Esophagus (tissue), 2 donors: Measurements from ENCODE around the gene CLDN24. TPM values are rescaled to one million over a fixed set of nuclear protein-coding genes. Genes with fewer than 3 reads are reported as not detected.

ENCODE experiments used
- H3K27ac ChIP-seq, 2 donors: one replicate each; pipeline ENCODE4 v1.5.1; 2013; ENCODE audit warnings: low read depth in 2 of 2, mild to moderate bottlenecking in 2 of 2, inconsistent platforms in 1 of 2, low read length in 1 of 2, moderate library complexity in 1 of 2
- H3K27me3 ChIP-seq, 2 donors: one replicate each; pipeline ENCODE4 v1.6.1; 2013; ENCODE audit warnings: low read length in 2 of 2, control low read depth in 1 of 2, mild to moderate bottlenecking in 1 of 2; ENCODE audit not compliant: insufficient read depth in 2 of 2, control insufficient read depth in 1 of 2
- H3K36me3 ChIP-seq, 2 donors: one replicate each; pipeline ENCODE4 v1.6.1; 2013; ENCODE audit warnings: low read length in 1 of 2; ENCODE audit not compliant: control insufficient read depth in 2 of 2, insufficient read depth in 2 of 2
- H3K4me1 ChIP-seq, 2 donors: one replicate each; pipeline ENCODE4 v1.6.1; 2013; ENCODE audit warnings: low read length in 1 of 2; ENCODE audit not compliant: control insufficient read depth in 2 of 2, insufficient read depth in 2 of 2
- H3K4me3 ChIP-seq, 2 donors: one replicate each; pipeline ENCODE4 v1.5.1; 2013; ENCODE audit warnings: low read length in 2 of 2, mild to moderate bottlenecking in 2 of 2, low read depth in 1 of 2, moderate library complexity in 1 of 2
- H3K9me3 ChIP-seq, 2 donors: one replicate each; pipeline ENCODE4 v1.6.1; 2013; ENCODE audit warnings: mild to moderate bottlenecking in 2 of 2, low read depth in 1 of 2, low read length in 1 of 2, moderate library complexity in 1 of 2; ENCODE audit not compliant: control insufficient read depth in 2 of 2, insufficient read depth in 1 of 2
- whole genome bisulfite sequencing, 2 donors: extraction: QIAGEN DNeasy Blood & Tissue Kit; methylation state at CpG; one replicate each; pipeline ENCODE4 v1.1.7; 2013; 5-methylcytosine and 5-hydroxymethylcytosine counted together
- polyA plus RNA-seq, 2 donors: library from polyadenylated mRNA; stranded (reverse); fragments of 200-250 nt; gene quantifications; one replicate each; pipeline ENCODE4 v1.2.3, GENCODE V29; 2013
- donor health status: healthy with polysubstance abuse.
- donor health status: Bipolar disorder and iron deficiency.

CLDN24 gene
- polyA plus RNA-seq, 2 donors = not detected

DNA sequence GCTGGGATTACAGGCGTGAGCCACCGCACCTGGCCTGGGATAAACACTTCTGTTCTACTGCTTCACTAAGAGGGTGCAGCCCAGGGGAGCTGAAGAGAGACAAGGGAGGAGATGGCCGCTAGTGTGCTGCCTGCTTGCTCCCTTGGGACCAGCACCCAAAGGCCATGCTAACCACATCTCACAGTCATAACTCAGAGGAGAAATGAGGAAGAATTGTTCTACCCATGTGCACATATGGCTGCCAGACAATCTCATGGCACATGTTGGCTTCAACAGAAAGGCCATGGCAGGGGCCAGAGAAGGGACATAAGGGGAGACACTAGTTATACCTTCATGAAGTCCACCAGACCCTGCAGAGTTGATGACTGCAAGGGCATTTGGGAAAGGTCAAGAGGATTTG, 24.6 kb downstream of the CLDN24 start:
- no peak overlapping the region for H3K4me3 ChIP-seq
- H3K27me3 ChIP-seq = no peaks in the 10 kb centered on the region
- no peaks in the 10 kb centered on the region for H3K9me3 ChIP-seq
- WGBS, 2 donors = 91 to 97% methylated on average over 3 of the region's 3 CpGs
- no peaks in the 10 kb centered on the region for H3K4me1 ChIP-seq
- peaks cover 0 to 2% of the 10 kb centered on the region in 2 donors for H3K36me3 ChIP-seq
- no peak overlapping the region for H3K27ac ChIP-seq

DNA sequence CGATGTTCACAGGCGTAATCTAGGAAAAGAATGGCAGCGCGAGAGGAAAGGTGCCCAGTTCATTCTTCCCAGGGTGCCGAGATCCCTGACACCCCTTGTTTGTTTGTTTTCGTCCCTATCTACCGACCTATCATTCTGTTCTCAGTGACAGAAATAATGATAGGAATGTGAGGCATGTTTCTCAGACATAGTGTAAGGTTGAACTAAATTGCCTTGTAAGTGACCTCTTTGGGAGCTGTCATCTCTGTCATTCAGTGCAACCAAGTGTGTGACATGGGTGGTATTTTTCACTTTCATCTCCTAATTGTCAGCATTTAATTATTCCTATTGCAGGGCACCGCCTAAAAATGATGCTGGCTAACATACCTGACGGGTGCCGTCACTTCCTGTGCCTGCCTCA, 26.5 kb downstream of the CLDN24 start:
- Histone ChIP-seq H3K27ac (no peak overlapping the region), H3K36me3 (peaks cover 0 to 2% of the 10 kb centered on the region in 2 donors), H3K4me1 (no peaks in the 10 kb centered on the region), H3K27me3 (no peaks in the 10 kb centered on the region), H3K9me3 (no peaks in the 10 kb centered on the region), H3K4me3 (no peak overlapping the region)
- 88 to 93% methylated on average over 10 of the region's 10 CpGs for WGBS, 2 donors

DNA sequence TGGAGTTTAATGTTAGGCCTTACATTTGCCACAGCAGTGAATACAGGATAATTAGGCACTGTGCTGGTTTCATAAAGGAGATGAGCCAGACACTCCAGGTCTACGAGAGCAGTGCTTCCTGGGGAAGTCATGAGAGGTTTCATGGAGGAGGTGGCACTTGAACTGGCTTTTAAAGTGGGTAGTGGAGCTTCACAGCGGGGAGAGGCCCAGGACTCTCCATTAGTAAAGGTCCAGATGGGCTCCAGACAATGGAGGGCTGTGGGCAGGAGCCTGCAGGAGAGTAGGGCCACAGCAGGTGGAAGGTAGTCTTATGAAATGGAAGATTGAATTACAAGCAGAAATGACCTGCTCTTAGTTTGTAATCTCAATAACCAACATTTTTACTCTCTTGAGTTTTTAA, 31.2 kb downstream of the CLDN24 start:
- H3K9me3 ChIP-seq = no peaks in the 10 kb centered on the region
- 91 to 94% methylated on average over 2 of the region's 2 CpGs for WGBS, 2 donors
- peaks cover 3 to 10% of the 10 kb centered on the region in 2 donors for H3K36me3 ChIP-seq
- H3K4me3 ChIP-seq = no peak overlapping the region
- H3K4me1 ChIP-seq = no peaks in the 10 kb centered on the region
- no peaks in the 10 kb centered on the region for H3K27me3 ChIP-seq
- no peak overlapping the region for H3K27ac ChIP-seq

DNA sequence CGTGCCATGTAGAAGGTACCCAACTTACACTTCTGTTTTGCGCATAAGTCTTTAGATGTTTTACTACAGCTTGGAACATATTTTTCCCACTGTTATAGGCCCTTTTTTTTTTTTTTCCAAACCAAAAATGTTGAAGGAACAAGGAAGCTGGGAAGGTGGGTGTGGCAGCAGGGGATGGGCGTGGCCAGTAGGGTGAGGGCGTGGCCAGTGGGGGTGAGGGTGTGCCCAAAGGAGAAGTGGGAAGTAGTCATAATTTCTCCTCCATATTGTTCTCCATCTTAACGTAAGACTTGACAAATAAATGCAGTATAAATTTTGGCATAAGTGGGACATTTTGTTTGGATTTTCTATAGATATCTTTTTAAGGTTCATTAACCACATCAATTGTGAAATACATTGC, 32.5 kb downstream of the CLDN24 start:
- Histone ChIP-seq H3K27me3 (no peaks in the 10 kb centered on the region), H3K9me3 (no peaks in the 10 kb centered on the region), H3K27ac (no peak overlapping the region), H3K36me3 (peaks cover 3 to 13% of the 10 kb centered on the region in 2 donors), H3K4me1 (no peaks in the 10 kb centered on the region), H3K4me3 (no peak overlapping the region)
- 88 to 90% methylated on average over 5 of the region's 5 CpGs for whole genome bisulfite sequencing, 2 donors

DNA sequence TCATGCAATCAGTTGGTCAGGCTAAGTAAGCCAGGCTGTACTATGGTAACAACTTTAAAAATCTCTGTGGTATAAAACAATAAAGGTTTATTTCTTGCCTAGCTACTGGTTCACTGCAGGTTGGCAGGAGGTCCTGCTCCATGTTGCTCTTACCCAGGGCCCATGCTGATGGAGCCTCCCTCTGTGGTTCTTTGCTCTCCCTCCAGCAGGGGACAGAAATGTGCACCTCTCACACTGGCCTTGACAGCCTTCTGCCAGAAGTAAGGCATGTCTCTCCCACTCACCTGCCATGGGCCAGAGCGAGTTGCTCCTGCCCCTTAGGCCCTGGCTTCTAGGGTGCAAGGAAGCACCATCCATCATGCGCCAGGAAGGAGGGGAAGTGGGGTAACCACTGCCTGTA, 33.3 kb downstream of the CLDN24 start:
- H3K36me3 ChIP-seq = peaks cover 7 to 13% of the 10 kb centered on the region in 2 donors
- WGBS, 2 donors = 94 to 95% methylated on average over 2 of the region's 2 CpGs

DNA sequence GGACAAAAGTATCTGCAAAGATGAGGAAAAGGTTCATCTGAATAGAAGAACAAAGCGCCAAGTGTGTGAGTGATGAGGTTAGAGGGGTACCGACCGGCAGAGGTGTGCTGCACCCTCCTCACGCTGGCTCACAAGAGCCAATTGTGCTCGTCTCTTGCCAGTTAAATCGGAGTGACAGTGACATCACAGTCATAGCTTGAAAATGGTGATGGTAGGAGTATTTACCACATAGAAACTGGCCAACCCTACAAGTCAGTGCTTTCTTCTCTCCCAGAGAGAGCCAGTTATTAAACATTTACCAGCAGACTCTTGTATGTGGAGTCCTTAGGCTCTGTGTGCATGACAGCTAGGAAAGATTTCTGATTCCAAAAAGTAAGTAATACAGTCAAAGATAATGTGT, 34.5 kb downstream of the CLDN24 start:
- Histone ChIP-seq H3K27me3 (no peaks in the 10 kb centered on the region), H3K27ac (no peak overlapping the region), H3K9me3 (no peaks in the 10 kb centered on the region), H3K4me3 (no peak overlapping the region), H3K4me1 (no peaks in the 10 kb centered on the region), H3K36me3 (peaks cover 7 to 15% of the 10 kb centered on the region in 2 donors)
- WGBS, 2 donors = 82 to 94% methylated on average over 6 of the region's 6 CpGs

More for the DNA sequence above, 33.3 kb downstream of the CLDN24 start:
- no peak overlapping the region for H3K4me3 ChIP-seq
- no peaks in the 10 kb centered on the region for H3K4me1 ChIP-seq
- no peaks in the 10 kb centered on the region for H3K27me3 ChIP-seq
- H3K9me3 ChIP-seq = no peaks in the 10 kb centered on the region
- H3K27ac ChIP-seq = no peak overlapping the region

DNA sequence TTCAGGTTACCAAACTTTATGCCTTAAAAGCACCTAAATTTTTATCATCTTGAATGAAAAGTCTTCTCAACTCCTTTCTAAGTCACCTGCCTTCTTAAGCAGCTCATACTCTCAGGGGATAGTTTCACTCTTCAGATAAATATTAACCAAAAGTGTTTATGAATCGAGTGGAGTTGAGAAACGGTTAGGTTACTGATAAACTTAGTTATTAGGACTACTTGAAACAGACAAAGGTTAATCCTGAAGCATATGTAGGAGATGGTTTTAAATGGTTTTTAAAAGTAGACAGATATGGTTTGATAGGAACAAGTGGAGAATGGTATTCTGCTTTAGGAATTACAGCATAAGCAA, 34.9 kb downstream of the CLDN24 start:
- WGBS, 2 donors = 57 to 87% methylated on average over 2 of the region's 2 CpGs
- no peaks in the 10 kb centered on the region for H3K27me3 ChIP-seq
- no peak overlapping the region for H3K27ac ChIP-seq
- peaks cover 7 to 15% of the 10 kb centered on the region in 2 donors for H3K36me3 ChIP-seq
- no peaks in the 10 kb centered on the region for H3K4me1 ChIP-seq
- H3K4me3 ChIP-seq = no peak overlapping the region
- H3K9me3 ChIP-seq = no peaks in the 10 kb centered on the region

DNA sequence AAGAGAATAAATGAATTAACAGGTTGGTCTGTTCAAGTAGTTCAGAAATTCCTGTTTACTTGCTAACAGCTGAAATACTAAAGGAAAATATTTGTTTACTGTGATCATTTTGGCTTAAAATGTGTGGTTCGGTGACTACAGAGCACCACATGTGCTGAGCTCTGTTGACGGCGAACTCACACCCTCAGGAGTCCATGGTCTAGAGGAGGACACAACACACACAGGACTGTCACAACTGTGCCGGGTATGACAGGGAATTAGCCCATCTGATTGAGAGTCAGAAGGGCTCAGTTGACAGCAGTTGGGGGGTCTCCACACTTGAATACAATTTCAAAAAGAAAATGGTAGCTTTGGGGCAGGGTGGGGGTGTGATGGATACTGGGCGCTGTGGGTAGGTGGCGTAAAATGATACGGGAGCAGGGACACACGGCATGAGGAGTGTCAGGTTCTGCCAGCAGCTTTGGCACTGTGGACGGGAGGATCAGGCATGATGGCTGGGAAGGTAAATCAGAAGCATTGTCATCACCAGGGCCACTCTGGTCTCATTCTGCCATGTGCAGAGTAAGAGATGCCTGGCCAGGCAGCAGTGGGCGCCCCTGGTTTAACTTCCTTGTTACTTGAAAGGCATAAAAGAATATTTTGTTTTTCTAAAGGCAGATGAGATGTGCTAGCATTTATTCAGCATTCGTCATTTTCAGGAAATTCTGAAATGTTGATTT, 35.5 kb downstream of the CLDN24 start:
- WGBS, 2 donors = 90 to 95% methylated on average over 11 of the region's 11 CpGs
- H3K27ac ChIP-seq = no peak overlapping the region
- H3K4me3 ChIP-seq = no peak overlapping the region
- peaks cover 7 to 15% of the 10 kb centered on the region in 2 donors for H3K36me3 ChIP-seq
- no peaks in the 10 kb centered on the region for H3K27me3 ChIP-seq
- H3K4me1 ChIP-seq = no peaks in the 10 kb centered on the region
- no peaks in the 10 kb centered on the region for H3K9me3 ChIP-seq

DNA sequence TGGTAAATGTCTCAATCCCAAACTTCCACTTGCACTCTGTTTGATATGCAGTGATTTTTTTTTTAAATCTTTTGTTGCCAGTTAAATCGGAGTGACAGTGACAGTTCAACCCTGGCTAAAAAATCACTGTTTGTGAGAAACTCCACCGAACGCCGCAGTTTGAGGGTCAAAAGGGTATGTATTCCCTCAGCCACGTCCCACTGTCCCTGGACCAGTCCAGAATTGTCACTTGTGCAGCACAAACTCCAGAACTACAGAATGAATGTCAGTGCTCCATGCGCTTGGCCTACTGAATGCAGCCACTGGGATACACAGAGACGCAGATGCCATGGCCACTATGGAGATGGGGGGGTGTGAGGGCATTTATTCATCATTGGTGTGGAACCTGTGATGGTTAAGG, 36.3 kb downstream of the CLDN24 start:
- peaks cover 7 to 15% of the 10 kb centered on the region in 2 donors for H3K36me3 ChIP-seq
- H3K4me1 ChIP-seq = no peaks in the 10 kb centered on the region
- H3K27me3 ChIP-seq = no peaks in the 10 kb centered on the region
- no peak overlapping the region for H3K27ac ChIP-seq
- H3K4me3 ChIP-seq = no peak overlapping the region
- 92 to 94% methylated on average over 7 of the region's 7 CpGs for WGBS, 2 donors
- H3K9me3 ChIP-seq = no peaks in the 10 kb centered on the region

DNA sequence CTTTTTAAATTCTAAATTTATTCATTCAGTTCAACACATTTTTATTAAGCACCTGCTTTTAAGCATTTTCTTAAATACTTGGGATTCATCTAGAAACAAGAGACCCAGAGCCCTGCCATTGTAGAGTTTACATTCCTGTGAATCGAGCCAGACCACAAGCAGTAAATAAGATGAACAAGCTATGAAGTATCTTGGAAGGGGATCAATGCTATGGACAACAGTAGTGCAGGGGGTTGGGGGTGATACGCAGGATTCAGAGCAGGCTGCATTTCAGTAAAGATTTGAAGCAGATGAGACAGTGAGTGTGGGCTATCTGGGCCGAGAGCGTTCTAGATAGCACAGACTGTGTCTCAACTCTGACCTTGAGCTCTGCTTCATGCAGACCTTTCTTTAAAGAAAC, 37.3 kb downstream of the CLDN24 start:
- 71% methylated on average over 4 of the region's 4 CpGs for WGBS, 2 donors
- Histone ChIP-seq H3K27me3 (no peaks in the 10 kb centered on the region), H3K36me3 (peaks cover 7 to 15% of the 10 kb centered on the region in 2 donors), H3K9me3 (no peaks in the 10 kb centered on the region), H3K4me1 (no peaks in the 10 kb centered on the region), H3K4me3 (no peak overlapping the region), H3K27ac (no peak overlapping the region)
